CD4-positive, alpha-beta T cell treated with Interleukin-12 subunit alpha and Interleukin-12 subunit beta, for 1 hour (primary cell): ENCODE measurements around the gene AFF1.
"Not testable (repeated sequence)": the region's sequence is repeated elsewhere in the genome, so short reads cannot be mapped to it uniquely, and the experiment has no call there.

ENCODE experiments used
- DNase-seq: peaks from one replicate; pipeline ENCODE4 v3.0.0-alpha.2; 2020

Gene AFF1

DNA sequence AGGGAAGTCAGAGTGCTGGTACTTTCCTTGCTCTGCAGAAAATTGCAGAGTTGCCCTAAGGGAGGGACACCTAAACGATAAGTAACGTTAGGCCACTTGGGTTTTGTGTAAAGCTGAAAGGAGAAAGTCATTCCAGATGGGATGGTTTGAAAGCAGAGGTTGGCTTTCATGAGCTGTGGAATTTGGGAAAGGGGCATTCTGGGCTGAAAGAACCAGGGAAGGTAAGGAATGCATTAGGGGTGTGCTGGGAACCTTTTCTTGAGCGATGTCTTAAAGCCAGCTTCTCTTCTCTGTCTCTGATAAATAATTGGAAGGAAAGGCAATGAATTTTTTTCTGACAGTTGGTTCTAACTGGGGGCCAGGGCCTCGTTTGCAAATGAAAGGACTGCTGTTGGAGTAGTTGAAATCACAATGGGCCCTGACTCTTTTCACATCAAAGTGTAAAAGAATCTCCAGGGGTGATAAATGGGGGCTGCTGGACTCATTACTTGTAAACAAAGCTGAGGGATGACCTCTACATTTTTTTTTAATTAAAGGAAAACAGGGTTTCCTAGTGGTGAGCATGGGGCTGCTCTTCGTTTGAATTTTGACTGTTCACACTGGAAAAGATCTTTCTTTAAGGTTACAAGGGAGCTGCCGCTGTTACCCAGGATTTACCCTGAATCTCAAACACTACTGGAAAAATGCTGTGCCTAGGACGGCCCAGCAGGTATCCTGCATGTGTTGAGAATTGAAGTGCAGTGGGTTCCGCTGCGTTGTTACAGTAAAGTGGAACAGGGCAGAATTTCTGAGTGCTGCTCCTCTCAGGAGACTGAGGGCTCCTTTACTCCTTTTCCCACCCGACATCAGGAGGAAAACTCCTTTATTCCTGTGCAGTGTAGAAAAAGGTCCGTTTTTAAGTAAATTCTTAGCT is 25.0 kb downstream of the AFF1 start:
- no peak for DNase-seq

DNA sequence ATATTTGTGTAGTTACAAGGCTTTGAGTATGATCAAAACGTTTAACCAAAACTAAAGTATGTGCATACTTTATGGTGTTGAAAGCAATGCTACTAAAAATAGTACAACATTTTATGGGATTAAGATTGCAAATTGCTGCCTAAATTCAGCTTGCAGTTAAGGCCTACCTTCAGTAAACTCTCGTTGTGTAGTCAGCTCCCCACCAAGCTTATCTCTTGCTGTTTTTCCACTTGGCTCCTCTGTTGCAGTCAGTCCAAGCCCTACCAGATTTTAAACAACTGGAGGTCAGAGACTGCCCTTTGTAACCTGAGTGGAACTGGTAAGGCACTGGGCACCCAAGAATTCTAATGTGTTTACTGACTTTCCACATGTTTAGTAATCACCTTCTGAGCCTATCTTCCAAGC is 25.7 kb downstream of the AFF1 start:
- no peak for DNase-seq

DNA sequence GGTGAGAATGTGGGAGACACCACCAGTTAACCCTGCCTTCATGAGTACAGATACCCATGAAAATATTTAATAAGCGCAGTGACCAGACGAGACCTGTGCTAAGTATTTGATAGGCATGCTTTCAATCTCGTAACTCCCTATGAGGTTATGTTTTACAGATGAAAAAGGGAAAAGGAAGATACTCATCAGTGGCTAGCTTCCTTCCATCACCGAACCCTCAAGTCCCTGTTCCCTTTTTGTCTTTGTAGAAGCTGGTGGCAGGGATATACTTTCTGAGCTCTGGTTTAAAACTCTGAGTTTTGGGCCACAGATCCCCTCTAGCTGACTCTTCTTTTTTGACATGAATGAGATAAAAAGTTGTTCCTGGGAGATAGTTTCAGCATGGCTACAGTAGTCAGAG is 26.3 kb downstream of the AFF1 start:
- no peak for DNase-seq

DNA sequence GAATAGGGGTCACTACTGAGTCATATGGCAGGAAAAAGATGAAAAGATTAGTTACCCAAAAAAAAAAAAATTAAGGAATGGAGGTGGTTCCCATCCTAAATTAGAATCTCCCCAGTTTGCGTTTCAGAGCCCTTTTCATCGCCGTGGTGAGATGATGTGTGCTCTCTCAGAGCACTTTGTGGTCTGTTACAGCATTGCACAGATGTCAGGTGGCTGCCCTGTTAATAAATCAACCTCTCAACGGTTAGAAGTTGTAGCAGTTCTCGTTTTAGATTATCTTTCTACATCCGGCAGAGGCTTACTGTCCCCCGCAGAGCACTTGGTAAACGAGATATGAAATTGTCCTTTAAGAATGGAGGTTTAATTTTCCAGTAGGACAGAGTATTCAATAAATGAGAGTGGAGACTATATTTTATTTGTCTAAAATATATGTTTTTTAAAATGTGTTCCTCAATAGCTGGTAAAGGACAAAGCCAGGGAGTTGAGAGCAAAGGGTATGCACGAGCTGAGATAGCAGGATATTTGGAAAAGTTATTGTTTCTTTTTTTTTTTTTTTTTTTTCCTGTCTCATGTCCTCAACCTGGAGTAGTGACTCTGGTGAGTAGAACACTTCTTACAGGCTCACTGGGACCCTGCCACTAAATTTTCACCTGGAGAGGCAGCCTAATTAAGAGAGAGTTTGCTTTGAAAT is 26.9 kb downstream of the AFF1 start:
- DNase-seq: no peak

DNA sequence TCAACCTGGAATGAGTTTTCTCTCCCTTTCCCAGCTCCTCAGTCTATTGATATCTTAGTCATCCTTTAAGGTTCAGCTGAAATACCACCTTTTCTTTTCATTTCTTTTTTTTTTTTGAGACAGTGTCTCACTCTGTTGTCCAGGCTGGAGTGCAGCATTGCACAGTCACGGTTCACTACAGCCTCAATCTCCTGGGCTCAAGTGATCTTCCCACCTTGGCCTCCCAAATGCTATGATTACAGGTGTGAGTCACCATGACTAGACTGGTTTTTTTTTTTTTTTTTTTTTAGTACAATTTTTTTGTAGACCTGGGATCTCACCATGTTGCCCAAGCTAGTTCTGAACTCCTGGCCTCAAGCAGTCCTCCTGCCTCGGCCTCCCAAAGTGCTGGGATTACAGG is 28.9 kb downstream of the AFF1 start:
- no peak for DNase-seq

DNA sequence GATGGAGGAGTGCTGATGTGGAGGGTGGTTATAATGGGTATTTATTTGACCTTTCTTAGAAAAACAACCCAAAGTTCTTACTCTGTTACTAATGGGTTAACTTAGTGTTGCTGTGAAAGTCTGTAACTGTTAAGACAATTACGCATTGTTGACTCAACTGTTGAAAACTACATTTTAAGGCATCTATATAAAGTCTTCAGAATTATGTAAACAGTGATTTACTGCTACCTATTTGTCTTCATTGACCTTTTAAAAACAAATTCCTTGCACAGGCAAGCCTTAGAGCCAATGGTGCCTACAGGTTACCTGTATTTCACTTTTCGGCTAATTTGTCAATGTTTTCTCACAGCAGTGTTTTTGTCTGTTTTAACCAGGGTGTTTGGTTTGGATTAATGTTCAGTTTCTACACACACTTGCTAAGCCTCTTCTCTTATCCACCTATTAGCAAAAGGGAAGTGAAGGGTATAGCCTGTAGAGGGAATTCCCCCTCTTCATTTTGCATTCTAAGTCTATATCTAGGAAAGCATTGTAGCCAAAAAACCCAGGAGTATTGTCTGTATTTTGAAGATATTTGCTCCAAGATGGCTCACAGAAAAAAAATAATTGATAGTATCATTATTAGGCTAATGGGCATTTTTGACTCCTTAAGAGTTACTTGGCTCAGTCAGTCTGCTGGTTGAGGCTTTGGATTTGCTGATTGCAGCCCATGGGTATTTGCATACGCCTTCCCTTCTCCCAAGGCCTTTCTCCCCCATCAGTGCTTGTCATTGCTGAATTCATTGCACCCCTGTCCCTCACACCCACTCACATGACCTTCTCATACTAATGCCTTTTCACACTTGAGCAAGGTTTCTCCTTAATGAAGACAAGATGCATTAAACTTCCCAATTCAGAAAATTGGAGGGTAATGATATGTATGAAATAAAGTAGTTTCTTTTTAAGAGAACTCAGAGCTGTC is 30.5 kb downstream of the AFF1 start:
- DNase-seq: no peak

DNA sequence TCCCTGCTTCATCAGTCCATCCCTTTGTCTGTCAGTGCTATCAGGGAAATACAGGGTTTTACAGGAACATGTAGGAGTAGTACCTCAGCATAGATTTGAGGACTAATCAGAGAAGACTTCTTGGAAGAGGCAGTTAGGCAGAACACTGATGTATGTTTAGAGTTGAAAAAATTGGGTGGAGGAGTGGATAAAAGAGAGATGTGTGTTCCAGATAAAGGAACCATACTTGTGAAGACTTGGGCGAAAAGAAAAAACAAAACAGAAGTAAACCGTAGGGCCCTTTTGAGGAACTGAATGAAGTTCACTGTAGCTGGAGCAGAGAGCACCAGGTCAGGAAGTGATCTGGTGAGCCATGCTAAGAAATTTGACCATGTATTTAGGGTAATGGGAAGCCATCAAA is 32.3 kb downstream of the AFF1 start:
- DNase-seq: no peak

DNA sequence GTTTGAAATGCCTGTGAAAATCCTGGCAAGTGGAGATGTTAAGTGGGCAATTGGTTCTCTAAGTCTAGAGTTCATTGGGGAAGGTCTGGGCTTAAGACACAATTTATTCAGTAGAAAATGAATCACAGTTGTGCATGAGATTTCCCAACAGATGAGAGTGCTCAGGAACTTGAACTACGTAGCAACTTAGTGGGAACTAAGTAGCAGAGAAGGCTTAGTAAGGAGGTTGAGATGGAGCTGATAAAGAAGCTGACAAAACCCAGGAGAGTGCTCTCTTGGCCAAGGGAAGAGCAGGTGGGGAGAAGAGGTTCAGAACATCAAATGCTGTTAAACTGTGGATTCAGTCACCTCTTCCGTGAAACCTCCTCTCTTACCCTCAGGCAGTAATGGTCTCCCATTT is 33.0 kb downstream of the AFF1 start:
- no peak for DNase-seq

DNA sequence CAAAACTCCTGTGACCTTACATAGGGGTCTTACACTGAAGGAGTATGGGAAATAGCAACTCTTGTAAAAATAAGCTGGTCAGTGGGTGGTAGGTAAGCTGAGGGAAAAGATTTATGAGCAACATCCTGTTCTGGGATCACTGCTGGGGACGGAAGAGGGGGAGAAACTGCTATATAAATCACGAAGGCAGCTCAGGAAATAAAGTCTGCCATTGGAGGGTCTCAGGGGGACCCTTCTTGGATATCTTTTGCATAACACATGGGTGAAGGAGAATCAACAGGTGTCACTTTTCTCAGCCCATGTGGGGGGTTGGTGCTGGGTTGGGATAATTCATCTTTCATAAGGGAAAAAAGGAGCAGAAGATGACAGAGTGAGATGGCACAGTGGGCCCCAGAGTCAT is 33.7 kb downstream of the AFF1 start:
- DNase-seq: no peak

DNA sequence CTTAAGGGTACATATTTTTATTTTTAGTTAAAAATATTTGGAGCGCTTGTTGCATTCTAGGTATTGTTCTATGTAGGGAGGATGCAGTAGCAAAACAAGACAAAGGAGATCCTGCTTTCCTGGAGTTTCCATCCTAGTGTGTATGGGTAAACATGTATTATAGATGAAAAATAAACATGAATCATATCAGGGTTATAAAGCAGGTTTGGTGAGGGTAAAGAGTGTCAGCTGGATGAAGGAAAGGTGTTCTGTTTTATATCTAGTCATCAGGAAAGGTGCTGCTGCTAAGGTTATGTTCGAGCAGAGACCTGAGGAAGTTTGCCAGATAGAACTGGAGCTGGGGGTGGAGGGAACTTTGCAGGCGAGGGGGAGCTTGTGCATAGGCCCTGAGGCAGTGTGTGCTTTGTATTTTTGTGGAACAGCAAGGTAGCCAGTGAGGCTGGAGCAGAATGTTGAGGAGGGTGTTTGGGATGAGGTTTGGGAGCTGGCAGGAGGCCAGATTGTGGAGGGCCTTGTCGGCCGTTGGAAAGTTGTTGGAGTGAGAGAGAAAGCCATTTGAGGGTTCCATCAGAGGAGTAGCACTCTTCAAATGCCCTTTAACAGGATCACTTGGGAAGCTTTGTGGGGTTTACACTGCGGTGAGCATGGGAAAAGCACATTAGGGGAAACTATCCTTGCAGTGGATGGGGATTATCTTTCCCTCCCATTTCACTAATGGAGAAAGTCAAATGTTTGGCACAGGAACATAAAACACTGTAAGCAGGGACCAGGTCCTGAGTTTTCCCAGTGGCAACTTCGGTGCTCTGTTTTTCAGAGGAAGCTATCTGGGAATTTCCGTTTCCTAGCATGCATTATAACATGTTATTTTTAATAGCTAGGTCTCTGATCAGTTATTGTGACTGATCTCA is 35.9 kb downstream of the AFF1 start:
- no peak for DNase-seq

DNA sequence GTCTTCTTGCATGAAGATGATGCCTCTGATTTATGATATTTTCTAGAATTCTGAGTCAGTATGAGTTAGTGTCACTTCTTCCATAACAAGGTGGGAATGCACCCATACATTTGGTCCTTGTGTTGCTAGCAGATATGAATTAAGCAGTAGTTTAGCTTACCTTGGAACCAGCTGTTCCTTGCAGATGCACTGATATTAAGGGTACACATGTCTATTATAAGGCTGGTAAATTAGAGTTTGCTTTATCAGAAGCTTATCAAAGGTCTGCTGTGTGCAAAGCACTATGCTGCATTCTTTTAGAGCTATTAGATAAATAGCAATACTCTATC is 36.5 kb downstream of the AFF1 start:
- DNase-seq: no peak

DNA sequence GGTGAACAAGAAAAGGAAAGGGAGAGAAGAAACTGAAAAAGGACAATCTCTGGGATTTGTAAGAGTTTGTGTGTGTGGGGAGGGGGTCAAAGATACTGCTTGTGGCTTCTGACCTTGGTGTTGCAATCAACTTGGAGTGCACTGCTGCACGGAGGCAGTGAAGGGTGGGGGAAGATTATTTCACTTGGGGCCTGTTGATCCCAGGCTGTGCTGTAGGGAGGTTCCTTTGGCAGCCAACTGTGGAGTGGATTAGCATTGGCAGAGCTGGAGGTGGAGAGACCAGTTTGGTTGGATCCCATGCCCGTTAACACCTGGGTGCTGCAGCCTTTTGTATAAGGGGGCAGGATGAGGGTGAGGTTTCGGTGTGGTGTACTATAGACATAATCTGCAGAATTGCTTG is 38.2 kb downstream of the AFF1 start:
- DNase-seq: no peak

DNA sequence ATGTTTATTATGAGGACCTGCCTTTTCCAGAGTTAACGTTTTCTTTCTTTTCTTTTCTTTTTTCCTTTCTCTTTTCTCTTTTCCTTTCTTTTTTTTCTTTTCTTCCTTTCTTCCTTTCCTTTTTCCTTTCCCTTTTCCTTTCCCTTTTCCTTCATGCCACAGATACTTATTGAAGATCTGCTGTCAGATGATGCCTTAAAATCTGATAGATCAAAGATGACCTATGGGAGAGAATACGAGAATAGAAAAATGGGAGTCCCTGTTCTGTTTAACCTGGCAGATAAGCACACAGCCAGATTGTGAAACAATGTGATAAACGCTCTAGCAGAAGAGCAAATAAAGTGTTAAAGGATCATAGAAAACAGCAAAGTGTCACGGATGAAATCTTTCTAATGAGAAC is 38.9 kb downstream of the AFF1 start:
- DNase-seq: no peak

DNA sequence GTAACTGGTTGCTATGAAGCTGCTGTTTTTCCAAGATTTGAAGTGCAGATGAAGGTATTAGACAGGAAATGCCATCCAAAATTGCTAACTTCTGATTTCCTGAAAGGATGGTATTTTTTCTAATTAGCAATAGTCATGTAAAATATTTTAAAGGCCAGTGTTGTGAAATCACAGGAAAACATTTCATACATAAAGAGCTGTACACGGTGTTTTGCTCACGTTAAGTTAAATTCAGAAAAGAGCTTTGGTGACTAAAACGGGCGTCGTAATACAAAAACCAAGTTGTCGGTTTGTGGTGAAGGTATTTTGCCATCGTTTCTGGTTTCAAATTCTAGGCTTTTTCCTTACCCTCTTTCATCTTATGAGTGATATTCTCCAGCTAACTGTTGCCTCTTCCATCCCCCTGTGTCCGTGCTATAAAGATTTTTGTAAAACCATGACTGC is 39.8 kb downstream of the AFF1 start:
- DNase-seq: no peak

DNA sequence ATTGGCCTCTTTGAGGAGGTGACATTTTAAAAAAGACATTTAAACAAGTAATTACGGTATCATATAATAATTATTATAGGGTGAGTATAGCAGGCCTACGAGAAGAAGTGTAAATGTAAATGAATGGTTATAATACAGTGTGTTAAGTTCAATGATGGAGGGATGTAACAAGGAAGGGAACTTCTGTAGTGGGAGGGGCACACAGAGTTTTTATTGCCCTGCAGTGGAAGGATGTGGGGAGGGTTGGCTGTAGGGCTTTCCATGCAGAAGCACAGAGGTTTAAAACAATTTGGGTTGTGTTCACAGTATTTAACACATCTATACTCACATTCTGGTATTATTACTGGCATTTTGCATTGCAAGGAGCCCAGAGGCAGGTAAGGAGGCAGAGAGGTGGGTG is 41.1 kb downstream of the AFF1 start:
- no peak for DNase-seq

DNA sequence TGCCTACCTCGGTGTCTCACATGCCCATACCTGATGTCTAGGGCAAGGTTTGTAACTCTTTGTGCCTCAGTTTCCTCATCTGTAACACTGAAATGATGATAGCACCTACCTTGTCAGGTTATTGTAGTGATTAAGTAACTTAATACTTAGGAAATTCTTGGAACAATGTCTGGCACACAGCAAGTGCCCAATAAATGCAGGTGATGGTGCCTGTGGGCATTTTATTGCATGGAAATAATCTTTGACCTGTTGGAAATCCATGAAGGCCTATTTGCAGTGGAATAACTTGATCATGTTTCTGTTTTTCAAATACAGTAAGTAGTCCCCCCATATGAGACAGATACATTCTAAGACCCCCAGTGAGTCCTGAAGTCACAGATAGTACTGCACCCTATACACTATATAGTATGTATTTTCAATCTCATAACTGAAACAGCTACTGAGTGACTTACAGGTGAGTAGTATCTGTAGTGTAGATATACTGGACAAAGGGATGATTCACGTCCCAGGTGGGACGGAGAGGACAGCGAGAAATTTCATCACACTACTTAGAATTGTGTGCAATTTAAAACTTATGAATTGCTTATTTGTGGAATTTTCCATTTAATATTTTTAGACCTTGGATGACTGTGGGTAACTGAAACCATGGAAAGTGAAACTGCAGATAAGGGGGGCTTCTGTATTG is 42.1 kb downstream of the AFF1 start:
- no peak for DNase-seq

DNA sequence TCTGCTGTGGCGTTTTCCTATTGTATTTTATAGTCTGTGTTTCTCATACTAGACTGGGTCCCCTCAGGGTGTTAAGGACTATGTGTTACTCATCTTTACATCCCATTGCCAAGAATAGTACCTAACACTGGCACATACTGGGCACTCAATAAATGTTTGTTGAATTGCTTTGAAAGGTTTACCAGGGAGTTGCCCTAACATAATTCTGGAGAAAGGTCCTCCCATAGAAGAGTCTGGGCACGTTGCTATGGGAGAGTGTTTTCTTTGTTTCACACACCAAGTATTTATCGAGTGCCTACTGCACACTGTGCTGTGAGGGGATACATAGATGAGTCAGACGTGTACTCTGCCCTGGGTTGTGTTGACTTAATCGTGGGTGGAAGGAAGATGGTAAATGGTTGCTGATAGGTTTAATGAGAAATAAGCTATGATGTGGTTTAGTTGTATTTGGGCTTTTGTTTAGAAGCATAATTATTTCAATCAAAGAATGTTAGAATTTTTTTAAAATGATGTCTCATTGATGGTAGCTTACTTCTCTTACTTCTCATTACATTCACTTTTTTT is 42.9 kb downstream of the AFF1 start:
- DNase-seq: no peak

DNA sequence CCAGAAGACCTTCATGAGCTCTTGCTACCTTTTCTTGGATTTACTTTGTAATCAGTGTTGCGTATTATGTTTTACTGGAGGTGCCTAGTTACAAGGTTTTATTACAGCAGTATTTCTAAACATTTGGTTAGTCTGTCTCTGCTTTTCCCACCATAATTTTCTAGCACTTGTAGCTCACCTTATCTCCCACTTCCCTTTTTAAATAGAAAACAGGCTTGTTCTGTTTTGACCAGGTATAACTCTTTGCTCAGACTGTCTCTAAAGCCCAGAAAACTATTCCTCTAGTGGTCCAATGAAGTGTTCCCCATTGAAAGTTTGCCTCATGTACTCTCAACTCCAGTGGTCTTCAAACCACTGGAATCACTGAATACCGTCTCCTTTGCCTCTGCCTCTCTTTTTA is 43.9 kb downstream of the AFF1 start:
- DNase-seq: no peak

DNA sequence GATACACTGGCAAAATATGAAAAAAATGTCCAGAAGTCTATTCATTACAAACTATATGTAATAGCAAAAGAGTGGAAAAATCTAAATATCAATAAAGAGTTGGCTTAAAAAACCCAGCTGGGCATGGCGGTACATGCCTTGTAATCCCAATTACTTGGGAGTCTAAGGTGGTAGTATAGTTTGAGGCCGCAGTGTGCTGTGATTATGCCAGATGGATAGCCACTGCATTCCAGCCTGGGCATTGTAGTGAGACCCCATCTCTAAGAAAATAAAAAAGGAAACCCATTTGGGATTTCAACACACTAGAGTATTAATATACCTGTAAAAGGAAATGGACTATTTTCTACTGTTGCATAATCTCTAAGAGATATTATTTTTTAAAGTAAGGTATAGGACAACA is 45.4 kb downstream of the AFF1 start:
- DNase-seq: no peak

DNA sequence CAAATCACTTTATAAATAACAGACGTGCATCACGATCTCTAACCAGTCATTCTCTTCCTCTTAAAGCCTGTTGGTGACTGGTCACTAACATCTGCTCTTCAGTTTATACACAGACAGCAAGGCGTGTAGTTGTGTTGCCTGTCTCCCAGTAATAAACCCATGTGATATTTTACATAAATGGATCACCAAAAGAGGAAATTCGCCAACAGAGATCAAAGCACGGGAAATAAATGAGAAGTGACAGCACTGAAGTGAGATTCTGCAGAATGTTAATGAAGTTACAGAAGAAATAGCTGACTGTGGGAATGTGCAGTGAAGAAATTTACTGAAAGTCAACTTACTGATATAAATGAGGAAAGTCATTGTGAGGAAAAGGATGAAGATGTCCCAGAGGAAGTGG is 47.0 kb downstream of the AFF1 start:
- peak; percentile 14 for DNase-seq

DNA sequence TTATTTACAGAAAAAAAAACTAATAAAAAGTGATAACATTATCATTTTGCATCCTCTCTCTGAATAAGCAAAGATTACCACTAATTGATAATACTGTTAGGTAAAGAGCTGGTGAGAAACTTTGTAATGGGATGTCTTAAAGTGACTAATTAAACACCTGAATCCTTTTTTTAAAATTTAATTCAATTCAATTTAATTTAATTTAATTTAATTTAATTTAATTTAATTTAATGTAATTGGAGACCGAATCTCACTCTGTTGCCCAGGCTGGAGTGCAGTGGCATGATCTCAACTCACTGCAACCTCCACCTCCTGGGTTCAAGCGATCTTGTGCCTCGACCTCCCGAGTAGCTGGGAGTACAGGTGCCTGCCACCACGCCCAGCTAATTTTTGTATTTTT is 51.0 kb downstream of the AFF1 start:
- not testable (repeated sequence) for DNase-seq
